ENCODE measurements around the gene FHIT. TPM values are rescaled to one million over a fixed set of nuclear protein-coding genes. Genes with fewer than 3 reads are reported as not detected.

FHIT gene
- total and polyA plus RNA-seq, 11 donors: 4.2 to 26.8 (median 16.5) TPM

DNA sequence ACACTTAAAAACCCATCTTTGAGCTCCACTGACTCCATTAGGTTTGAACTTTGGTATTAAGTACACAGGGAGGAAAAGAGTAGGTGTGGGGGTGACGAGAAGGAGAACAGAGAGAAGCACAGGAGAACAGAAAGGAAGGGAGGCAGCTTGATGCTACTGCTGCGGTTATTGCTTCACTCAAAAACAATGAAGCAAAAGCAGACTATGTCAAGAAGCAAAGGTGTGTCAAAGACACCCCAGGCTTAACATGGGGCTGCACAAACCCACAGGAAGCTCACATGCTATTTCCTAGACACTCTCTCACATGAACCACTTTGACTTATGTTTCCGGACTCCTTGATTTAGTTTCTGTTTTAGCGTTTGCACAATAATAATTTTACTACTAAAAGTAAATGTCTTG, 1240.5 kb downstream of the FHIT start:
- intact Hi-C loops (cut with DNase I): no loop called here
- peak overlapping the region in 1 of 12 donors; percentile 13 for H3K4me3 ChIP-seq
- H3K27ac ChIP-seq: peak overlapping the region in 1 of 12 donors; percentile 64
- peaks cover 0 to 11% (median 0%) of the 10 kb centered on the region in 12 donors for H3K4me1 ChIP-seq
- H3K36me3 ChIP-seq: no peaks in the 10 kb centered on the region
- ATAC-seq: no peak
- H3K27me3 ChIP-seq: no peaks in the 10 kb centered on the region
- no peak for DNase-seq
- no peaks in the 10 kb centered on the region for H3K9me3 ChIP-seq
- 69 to 76% (median 72%) methylated on average over 4 of the region's 4 CpGs for WGBS, 4 donors
- TF ChIP-seq POLR2A (IDR thresholded peaks at IDR 0.05): no peak
- TF ChIP-seq, protein P1, sequence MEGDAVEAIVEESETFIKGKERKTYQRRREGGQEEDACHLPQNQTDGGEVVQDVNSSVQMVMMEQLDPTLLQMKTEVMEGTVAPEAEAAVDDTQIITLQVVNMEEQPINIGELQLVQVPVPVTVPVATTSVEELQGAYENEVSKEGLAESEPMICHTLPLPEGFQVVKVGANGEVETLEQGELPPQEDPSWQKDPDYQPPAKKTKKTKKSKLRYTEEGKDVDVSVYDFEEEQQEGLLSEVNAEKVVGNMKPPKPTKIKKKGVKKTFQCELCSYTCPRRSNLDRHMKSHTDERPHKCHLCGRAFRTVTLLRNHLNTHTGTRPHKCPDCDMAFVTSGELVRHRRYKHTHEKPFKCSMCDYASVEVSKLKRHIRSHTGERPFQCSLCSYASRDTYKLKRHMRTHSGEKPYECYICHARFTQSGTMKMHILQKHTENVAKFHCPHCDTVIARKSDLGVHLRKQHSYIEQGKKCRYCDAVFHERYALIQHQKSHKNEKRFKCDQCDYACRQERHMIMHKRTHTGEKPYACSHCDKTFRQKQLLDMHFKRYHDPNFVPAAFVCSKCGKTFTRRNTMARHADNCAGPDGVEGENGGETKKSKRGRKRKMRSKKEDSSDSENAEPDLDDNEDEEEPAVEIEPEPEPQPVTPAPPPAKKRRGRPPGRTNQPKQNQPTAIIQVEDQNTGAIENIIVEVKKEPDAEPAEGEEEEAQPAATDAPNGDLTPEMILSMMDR (IDR thresholded peaks at IDR 0.05): no peak

DNA sequence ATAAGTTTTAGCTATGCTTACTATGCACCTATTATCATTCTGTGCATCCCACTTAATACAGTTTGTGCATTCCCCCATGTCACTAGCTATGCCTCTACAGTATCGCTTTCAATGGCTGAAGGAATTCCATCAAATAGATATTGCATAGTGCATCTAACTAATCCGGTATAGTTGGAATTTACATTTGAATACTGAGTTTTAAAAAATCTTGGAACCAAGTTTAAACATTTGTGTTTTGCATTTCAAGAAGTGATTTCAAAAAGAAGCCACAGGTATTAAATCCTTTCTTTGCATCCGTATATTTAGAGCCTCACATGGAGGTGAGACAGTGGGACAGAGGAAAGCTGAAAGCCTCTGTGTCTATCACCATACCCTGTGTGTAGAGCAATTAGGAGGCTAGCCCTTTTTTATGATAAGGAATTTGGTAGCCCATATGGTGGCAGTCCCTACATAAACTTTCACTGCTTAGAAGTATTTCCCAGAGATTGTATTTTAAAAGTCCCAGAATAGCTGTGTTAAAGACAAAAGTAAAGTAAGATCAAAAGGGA, 1241.2 kb downstream of the FHIT start:
- WGBS, 4 donors: 75 to 87% (median 82%) methylated on average over 3 of the region's 3 CpGs

DNA sequence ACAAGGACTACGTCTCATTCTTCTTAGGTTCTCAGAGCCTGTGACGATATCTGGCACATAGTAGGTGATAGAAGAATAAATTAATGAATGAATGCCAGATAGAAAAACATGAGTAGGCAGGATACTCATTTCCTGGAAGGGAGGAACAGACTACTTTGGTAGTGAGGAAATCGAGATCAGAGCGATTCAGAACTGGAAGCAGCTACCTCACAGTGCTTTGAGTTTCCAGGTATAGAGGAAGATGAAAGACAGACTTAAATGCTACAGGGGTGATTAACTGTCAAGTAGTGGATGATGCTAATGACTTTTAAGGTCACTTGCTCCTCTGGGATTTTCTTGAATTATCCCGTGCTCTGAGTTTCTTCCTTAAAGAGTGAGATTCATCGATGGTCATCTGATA, 1249.9 kb downstream of the FHIT start:
- no peak overlapping the region for H3K4me3 ChIP-seq
- no peak overlapping the region for H3K27ac ChIP-seq
- WGBS, 4 donors: 87 to 94% (median 93%) methylated on average over 6 of the region's 6 CpGs
- DNase-seq (no peak), ATAC-seq (no peak)
- no peaks in the 10 kb centered on the region for H3K27me3 ChIP-seq
- no peaks in the 10 kb centered on the region for H3K9me3 ChIP-seq
- H3K36me3 ChIP-seq: no peaks in the 10 kb centered on the region
- intact Hi-C loops (cut with DNase I): no loop called here
- no peaks in the 10 kb centered on the region for H3K4me1 ChIP-seq
- no peak for TF ChIP-seq POLR2A (IDR thresholded peaks at IDR 0.05)
- TF ChIP-seq, protein P1 (IDR thresholded peaks at IDR 0.05): no peak

More for the DNA sequence above, 1241.2 kb downstream of the FHIT start:
- H3K27me3 ChIP-seq: no peaks in the 10 kb centered on the region
- peak overlapping the region in 1 of 12 donors; percentile 64 for H3K27ac ChIP-seq
- H3K9me3 ChIP-seq: no peaks in the 10 kb centered on the region
- TF ChIP-seq POLR2A (IDR thresholded peaks at IDR 0.05): no peak
- TF ChIP-seq, protein P1 (IDR thresholded peaks at IDR 0.05): no peak
- H3K4me1 ChIP-seq: peaks cover 0 to 11% (median 0%) of the 10 kb centered on the region in 12 donors
- ATAC-seq (no peak), DNase-seq (no peak)
- H3K36me3 ChIP-seq: no peaks in the 10 kb centered on the region
- H3K4me3 ChIP-seq: no peak overlapping the region
- intact Hi-C loops (cut with DNase I): no loop called here

DNA sequence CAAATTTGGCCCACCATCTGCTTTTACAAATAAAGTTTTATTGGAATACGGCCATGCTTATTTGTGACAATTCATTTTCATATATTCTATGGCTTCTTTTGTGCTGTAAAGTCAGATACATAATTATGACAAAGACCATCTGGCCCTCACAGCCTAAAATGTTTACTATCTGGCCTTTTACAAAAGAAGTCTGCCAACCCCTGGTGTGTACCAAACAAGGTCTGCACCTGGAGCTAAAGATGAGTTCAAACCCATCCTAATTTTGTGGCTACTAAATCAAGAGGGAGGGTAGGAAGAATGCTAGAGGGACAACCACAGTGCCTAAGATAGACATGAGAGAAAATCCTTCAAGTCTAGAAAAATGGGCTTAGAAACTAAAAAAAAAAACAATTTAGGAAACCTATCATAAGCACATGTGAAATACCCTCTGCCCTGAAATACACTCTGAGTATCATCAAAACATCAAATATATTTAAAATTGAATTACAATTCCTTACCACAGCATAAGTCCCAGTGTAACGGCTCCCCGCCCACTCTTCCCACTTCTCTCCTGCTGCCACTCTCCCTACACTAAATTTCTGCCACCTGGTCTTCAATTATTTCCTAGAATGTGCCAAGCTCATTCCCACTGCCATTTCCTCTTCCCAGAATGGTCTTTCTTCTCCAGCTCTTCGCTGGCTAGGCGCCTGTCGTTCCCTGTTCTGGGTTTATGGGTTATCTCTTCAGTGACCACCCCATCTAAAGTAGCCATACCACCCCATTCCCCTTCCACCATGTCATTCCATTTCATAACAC, 1250.7 kb downstream of the FHIT start:
- Histone ChIP-seq H3K27me3 (no peaks in the 10 kb centered on the region), H3K4me1 (no peaks in the 10 kb centered on the region), H3K9me3 (no peaks in the 10 kb centered on the region), H3K4me3 (no peak overlapping the region), H3K36me3 (no peaks in the 10 kb centered on the region), H3K27ac (no peak overlapping the region)
- 93 to 94% (median 93%) methylated on average over 6 of the region's 6 CpGs for WGBS, 4 donors
- no peak for TF ChIP-seq POLR2A (IDR thresholded peaks at IDR 0.05)
- TF ChIP-seq, protein P1 (IDR thresholded peaks at IDR 0.05): no peak
- ATAC-seq (no peak), DNase-seq (no peak)
- intact Hi-C loops (cut with DNase I): no loop called here
